K562 (cell line): Measurements from ENCODE around the gene FMNL2. TPM values are rescaled to one million over a fixed set of nuclear protein-coding genes. Genes with fewer than 3 reads are reported as not detected.

Experiments used
- AFF1 ChIP-seq, 2 experiments: fragments of 450-650 bp; IDR thresholded peaks; 2 replicates each; pipeline ENCODE4 v1.6.1; 2018; ENCODE audit warnings: mild to moderate bottlenecking in 2 of 2, low read depth in 1 of 2; ENCODE audit not compliant: partially characterized antibody in 2 of 2
- E2F6 ChIP-seq, 2 experiments: IDR thresholded peaks; 2 replicates each; pipeline ENCODE4 v1.6.1; 2011; ENCODE audit warnings: borderline replicate concordance in 1 of 2, control low read depth in 1 of 2, low read depth in 1 of 2, low read length in 1 of 2, mild to moderate bottlenecking in 1 of 2, mixed read lengths in 1 of 2, moderate library complexity in 1 of 2; ENCODE audit not compliant: insufficient read depth in 1 of 2, insufficient read length in 1 of 2, poor library complexity in 1 of 2, severe bottlenecking in 1 of 2; ENCODE audit errors: extremely low read depth in 1 of 2
- GTF2F1 ChIP-seq: IDR thresholded peaks from 2 replicates; pipeline ENCODE4 v1.6.1; 2011; ENCODE audit warnings: low read depth, low read length, improper control_type of control experiment
- NFE2 ChIP-seq: IDR thresholded peaks from 2 replicates; pipeline ENCODE4 v1.6.1; 2014; ENCODE audit warnings: antibody characterized with exemption, low read depth
- RBM25 ChIP-seq: fragments of 200-400 bp; formaldehyde crosslinking; IDR thresholded peaks from 2 replicates; pipeline ENCODE4 v1.6.1; 2018; ENCODE audit warnings: low read length, low read depth, moderate library complexity; ENCODE audit not compliant: severe bottlenecking
- RNF2 ChIP-seq: sonication (generic); IDR thresholded peaks from 2 replicates; pipeline ENCODE4 v1.6.1; 2016
- STAT5B ChIP-seq: fragments of 250-450 bp; sonication (Bioruptor Pico); IDR thresholded peaks from 2 replicates; pipeline ENCODE4 v1.8.0; 2021; ENCODE audit warnings: mild to moderate bottlenecking, inconsistent platforms
- USF1 ChIP-seq: sonication (generic); formaldehyde crosslinking; IDR thresholded peaks from 2 replicates; pipeline ENCODE4 v1.9.0; 2022; ENCODE audit warnings: mild to moderate bottlenecking, missing genetic modification reagents
- YY1 ChIP-seq, 3 experiments: IDR thresholded peaks; 2 replicates each; pipeline ENCODE4 v1.6.1; 2011; ENCODE audit warnings: low read length in 2 of 3, mild to moderate bottlenecking in 2 of 3, moderate library complexity in 2 of 3, borderline replicate concordance in 1 of 3, control low read depth in 1 of 3, low read depth in 1 of 3; ENCODE audit not compliant: insufficient read depth in 3 of 3, insufficient replicate concordance in 2 of 3, control insufficient read depth in 1 of 3, insufficient read length in 1 of 3; ENCODE audit errors: extremely low read depth in 1 of 3
- ZBTB11 ChIP-seq, 3 experiments: fragments of 200-800 bp in 1 of 3; fragments of 250-450 bp in 1 of 3; fragments of 450-650 bp in 1 of 3; sonication (Bioruptor Pico) in 1 of 3; sonication (Bioruptor generic) in 1 of 3; formaldehyde crosslinking in 1 of 3; IDR thresholded peaks; 2 replicates each; pipeline versions ENCODE4 v1.6.1 to v1.8.0; 2016 to 2022; ENCODE audit warnings: mild to moderate bottlenecking in 2 of 3, missing genetic modification characterization in 2 of 3, missing compliant biosample characterization in 1 of 3, moderate library complexity in 1 of 3
- ZBTB33 ChIP-seq: sonication (generic); formaldehyde crosslinking; IDR thresholded peaks from 2 replicates; pipeline ENCODE4 v1.8.1; 2023; ENCODE audit warnings: mild to moderate bottlenecking, missing genetic modification reagents
- polyA plus RNA-seq, 8 experiments: library from polyadenylated mRNA; depleted of rRNA in 4 of 8; stranded (reverse) in 5 of 8; unstranded in 3 of 8; fragments of >200 nt; fragmentation: Nextera tagmentation in 2 of 8; fragmentation: Illumina TruSeq in 1 of 8; extraction: Ambion mirVana in 2 of 8; extraction: Trizol in 1 of 8; gene quantifications; 2 replicates each; pipeline versions ENCODE4 v1.2.1 to v1.2.3, GENCODE V29; 2011 to 2014; ENCODE audit warnings: inconsistent platforms in 1 of 8, missing spikeins in 1 of 8
- total RNA-seq, 7 experiments: library from RNA; depleted of rRNA in 6 of 7; stranded (reverse); fragments of >200 nt in 6 of 7; fragmentation: Illumina TruSeq in 2 of 7; extraction: Trizol in 2 of 7; gene quantifications; 2 replicates each; pipeline versions ENCODE4 v1.2.1 to v1.2.3, GENCODE V29; 2011 to 2021; ENCODE audit warnings: low replicate concordance in 1 of 7

The FMNL2 gene
- total and polyA plus RNA-seq, 9 of the 15 experiments (the other 6 are each of a cell fraction or from before 2014, with no cell fraction given), result 0.15 to 0.49 (median 0.24) TPM; not detected in 1

- TF ChIP-seq USF1 (CRISPR knock-in tag), result no peak
- TF ChIP-seq ZBTB11 (CRISPR knock-in tag; IDR thresholded peaks at IDR 0.05), result no peak
- TF ChIP-seq RBM25, result no peak
- TF ChIP-seq ZBTB33 (CRISPR knock-in tag), result no peak
- TF ChIP-seq STAT5B (CRISPR knock-in tag), result no peak
- TF ChIP-seq AFF1 (IDR thresholded peaks at IDR 0.05; ENCODE audit: low read depth in 1 of 2, partially characterized antibody in 2 of 2), result no peak
- TF ChIP-seq E2F6 (IDR thresholded peaks at IDR 0.05; ENCODE audit: borderline replicate concordance in 1 of 2, extremely low read depth in 1 of 2, insufficient read depth in 1 of 2, insufficient read length in 1 of 2, low read depth in 1 of 2, low read length in 1 of 2, poor library complexity in 1 of 2, severe bottlenecking in 1 of 2), result no peak
- no peak for TF ChIP-seq NFE2
- no peak for TF ChIP-seq YY1 (IDR thresholded peaks at IDR 0.05; ENCODE audit: borderline replicate concordance in 1 of 3, control insufficient read depth in 1 of 3, extremely low read depth in 1 of 3, insufficient read depth in 3 of 3, insufficient read length in 1 of 3, insufficient replicate concordance in 2 of 3, low read depth in 1 of 3, low read length in 2 of 3)
- no peak for TF ChIP-seq GTF2F1
- no peak for TF ChIP-seq RNF2
These were observed 264.2 kb downstream of the FMNL2 start (continued) for GRCh38 chr2:152598975-152599759.
